GM12864 (cell line): Measurements from ENCODE around the gene SRC.
"Not testable (repeated sequence)": the region's sequence is repeated elsewhere in the genome, so short reads cannot be mapped to it uniquely, and the experiment has no call there.

Experiments used
- DNase-seq: peaks from one replicate; pipeline ENCODE4 v3.0.0-alpha.2; 2011; ENCODE audit warnings: low read depth
- H3K4me3 ChIP-seq: 2 replicates; pipeline ENCODE4 v1.5.1; 2011; ENCODE audit warnings: mild to moderate bottlenecking, low read depth, low read length, control low read depth
- CTCF ChIP-seq: IDR thresholded peaks from 2 replicates; pipeline ENCODE4 v1.5.1; 2011; ENCODE audit warnings: low read depth, mild to moderate bottlenecking, moderate library complexity, low read length, control low read depth, inconsistent platforms; ENCODE audit errors: missing control alignments

Gene SRC

GRCh38 chr20:37335642-37336368, 10.1 kb upstream of the SRC start:
- TF ChIP-seq CTCF, result no peak
- no peak overlapping the region for H3K4me3 ChIP-seq

GRCh38 chr20:37336369-37337207, 9.4 kb upstream of the SRC start:
- DNase-seq, result peak; percentile 88

More at GRCh38 chr20:37335642-37336368, 10.1 kb upstream of the SRC start:
- DNase-seq, result no peak

GRCh38 chr20:37337208-37337991, 8.5 kb upstream of the SRC start:
- no peak for TF ChIP-seq CTCF
- no peak overlapping the region for H3K4me3 ChIP-seq
- DNase-seq, result no peak

More at GRCh38 chr20:37336369-37337207, 9.4 kb upstream of the SRC start:
- no peak overlapping the region for H3K4me3 ChIP-seq
- TF ChIP-seq CTCF, result no peak

- not testable (repeated sequence) for DNase-seq
Observed at GRCh38 chr20:37338380-37338779, 7.6 kb upstream of the SRC start.

GRCh38 chr20:37339208-37339607, 6.7 kb upstream of the SRC start:
- no peak overlapping the region for H3K4me3 ChIP-seq
- no peak for TF ChIP-seq CTCF
- DNase-seq, result no peak

More at GRCh38 chr20:37338380-37338779, 7.6 kb upstream of the SRC start:
- H3K4me3 ChIP-seq, result not testable (repeated sequence)

GRCh38 chr20:37339764-37340109, 6.2 kb upstream of the SRC start:
- not testable (repeated sequence) for DNase-seq, H3K4me3 ChIP-seq

- no peak overlapping the region for H3K4me3 ChIP-seq
- TF ChIP-seq CTCF, result no peak
- no peak for DNase-seq
Observed at GRCh38 chr20:37340998-37341397, 4.9 kb upstream of the SRC start.
